OCI-LY3 (cell line): ENCODE results near the gene DLGAP4.
"Not testable (repeated sequence)": the region's sequence is repeated elsewhere in the genome, so short reads cannot be mapped to it uniquely, and the experiment has no call there.

Experiments
- H2AFZ ChIP-seq: fragments of 200-600, 300-600 bp; shearing (Covaris generic); 2 replicates; pipeline ENCODE4 v1.6.0; 2014; ENCODE audit warnings: antibody characterized with exemption, low read depth, low read length
- H3K27ac ChIP-seq: fragments of 200-600, 300-600 bp; sonication (generic); 2 replicates; pipeline ENCODE4 v1.5.1; 2014; ENCODE audit warnings: mild to moderate bottlenecking, low read length, moderate library complexity, mixed read lengths
- H3K27me3 ChIP-seq: fragments of 200-600, 300-600 bp; sonication (generic); 2 replicates; pipeline ENCODE4 v1.6.1; 2014; ENCODE audit warnings: low read depth, low read length, mixed read lengths
- H3K36me3 ChIP-seq: fragments of 200-600, 300-600 bp; sonication (generic); replicated peaks from 2 replicates; pipeline ENCODE3; 2014; ENCODE audit warnings: low read depth, low read length, mixed read lengths
- H3K4me1 ChIP-seq: fragments of 300-600, 200-600 bp; sonication (generic); 2 replicates; pipeline ENCODE4 v1.6.1; 2014; ENCODE audit warnings: low read length, mixed read lengths
- H3K4me2 ChIP-seq: fragments of 200-600, 300-600 bp; sonication (generic); 2 replicates; pipeline ENCODE4 v1.6.1; 2014; ENCODE audit warnings: low read length, mixed read lengths
- H3K4me3 ChIP-seq: fragments of 300-600, 200-600 bp; sonication (generic); 2 replicates; pipeline ENCODE4 v1.5.1; 2014; ENCODE audit warnings: antibody characterized with exemption, mild to moderate bottlenecking, low read length, moderate library complexity
- H3K79me2 ChIP-seq: fragments of 300-600, 200-600 bp; shearing (Covaris generic); 2 replicates; pipeline ENCODE4 v1.6.1; 2014; ENCODE audit warnings: mild to moderate bottlenecking, low read length, mixed read lengths
- H3K9ac ChIP-seq: fragments of 300-600, 200-600 bp; shearing (Covaris generic); 2 replicates; pipeline ENCODE4 v1.6.0; 2014; ENCODE audit warnings: mild to moderate bottlenecking, low read length, moderate library complexity
- H3K9me3 ChIP-seq: fragments of 200-600, 300-600 bp; shearing (Covaris generic); 2 replicates; pipeline ENCODE4 v1.6.1; 2014; ENCODE audit warnings: low read length, mixed read lengths; ENCODE audit not compliant: insufficient read depth
- H4K20me1 ChIP-seq: fragments of 200-600, 300-600 bp; sonication (generic); 2 replicates; pipeline ENCODE4 v1.6.1; 2016; ENCODE audit warnings: low read length, mixed read lengths; ENCODE audit not compliant: insufficient read depth
- CTCF ChIP-seq: fragments of 200-600, 300-600 bp; sonication (generic); IDR thresholded peaks from 2 replicates; pipeline ENCODE4 v1.5.1; 2014; ENCODE audit warnings: antibody characterized with exemption, low read length, low read depth
- EZH2phosphoT487 ChIP-seq: fragments of 200-600 bp; shearing (Covaris generic); IDR thresholded peaks from 2 replicates; pipeline ENCODE4 v1.6.1; 2018; ENCODE audit warnings: antibody characterized with exemption, mixed run types, low read depth

DLGAP4 gene

DNA sequence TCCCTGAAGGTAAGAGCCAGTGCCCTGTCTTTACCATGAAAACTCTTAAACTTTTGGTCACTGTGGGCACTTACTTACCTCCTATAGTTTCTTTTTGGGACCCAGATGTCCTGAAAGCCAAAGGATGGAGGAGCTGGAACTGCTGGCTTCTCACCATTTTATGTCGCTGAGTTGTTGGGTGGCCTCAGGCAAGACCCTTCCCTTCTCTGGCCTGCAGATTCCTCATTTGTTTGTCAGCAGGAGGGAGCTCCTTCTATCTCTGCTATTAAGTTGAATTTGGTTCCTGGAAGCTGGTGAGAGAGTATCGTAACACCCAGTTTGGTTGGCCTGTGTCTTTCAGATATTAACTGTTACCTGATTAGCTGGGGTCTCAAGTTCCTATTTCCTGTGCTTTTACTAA, 167.0 kb downstream of the DLGAP4 start:
- peaks cover 3% of the 10 kb centered on the region; the same call in 1 of the 2 replicates for H3K79me2 ChIP-seq
- no peaks in the 10 kb centered on the region for H3K36me3 ChIP-seq
- no peaks in the 10 kb centered on the region for H3K9me3 ChIP-seq
- H2AFZ ChIP-seq: no peak overlapping the region
- TF ChIP-seq EZH2phosphoT487 (no peak), CTCF (no peak)
- H3K4me2 ChIP-seq: no peak overlapping the region
- peaks cover 7% of the 10 kb centered on the region; the same call in 1 of the 2 replicates for H3K4me1 ChIP-seq
- H3K4me3 ChIP-seq: no peak overlapping the region
- no peak overlapping the region for H3K27ac ChIP-seq
- no peak overlapping the region for H3K9ac ChIP-seq
- H3K27me3 ChIP-seq: no peaks in the 10 kb centered on the region
- H4K20me1 ChIP-seq: peaks cover 4% of the 10 kb centered on the region; the same call in 1 of the 2 replicates

GRCh38 chr20:36474563-36474962, 168.4 kb downstream of the DLGAP4 start:
- H3K27ac ChIP-seq: no peak overlapping the region

GRCh38 chr20:36475054-36475453, 168.9 kb downstream of the DLGAP4 start:
- H3K9me3 ChIP-seq, H3K4me3 ChIP-seq, H3K4me2 ChIP-seq, H4K20me1 ChIP-seq, H2AFZ ChIP-seq, H3K27me3 ChIP-seq, H3K9ac ChIP-seq, H3K79me2 ChIP-seq, H3K4me1 ChIP-seq, H3K27ac ChIP-seq, H3K36me3 ChIP-seq: not testable (repeated sequence)

More at GRCh38 chr20:36474563-36474962, 168.4 kb downstream of the DLGAP4 start:
- H3K4me2 ChIP-seq: no peak overlapping the region
- peaks cover 7% of the 10 kb centered on the region; the same call in 1 of the 2 replicates for H3K4me1 ChIP-seq
- H4K20me1 ChIP-seq: no peaks in the 10 kb centered on the region; the same call in 1 of the 2 replicates
- H3K27me3 ChIP-seq: no peaks in the 10 kb centered on the region
- H2AFZ ChIP-seq: no peak overlapping the region
- no peaks in the 10 kb centered on the region for H3K9me3 ChIP-seq
- no peak overlapping the region for H3K9ac ChIP-seq
- no peak overlapping the region for H3K4me3 ChIP-seq
- no peak for TF ChIP-seq CTCF
- no peak for TF ChIP-seq EZH2phosphoT487
- H3K79me2 ChIP-seq: no peaks in the 10 kb centered on the region
- H3K36me3 ChIP-seq: no peaks in the 10 kb centered on the region

- no peaks in the 10 kb centered on the region for H3K79me2 ChIP-seq
- no peaks in the 10 kb centered on the region; the same call in 1 of the 2 replicates for H4K20me1 ChIP-seq
- TF ChIP-seq CTCF (no peak), EZH2phosphoT487 (no peak)
- H3K9me3 ChIP-seq: no peaks in the 10 kb centered on the region
- no peaks in the 10 kb centered on the region for H3K27me3 ChIP-seq
- no peak overlapping the region for H2AFZ ChIP-seq
- H3K27ac ChIP-seq: no peak overlapping the region
- no peak overlapping the region for H3K4me2 ChIP-seq
- no peak overlapping the region for H3K4me3 ChIP-seq
- no peak overlapping the region for H3K9ac ChIP-seq
- H3K4me1 ChIP-seq: peaks cover 2% of the 10 kb centered on the region; the same call in 1 of the 2 replicates
- H3K36me3 ChIP-seq: no peaks in the 10 kb centered on the region
Observed at GRCh38 chr20:36477475-36477874, 171.3 kb downstream of the DLGAP4 start.
